Measurements from ENCODE around the gene ARRB2. TPM values are rescaled to one million over a fixed set of nuclear protein-coding genes. Genes with fewer than 3 reads are reported as not detected.

Gene ARRB2
- total and polyA plus RNA-seq, 12 donors, result 10.8 to 53.5 (median 17.2) TPM

DNA sequence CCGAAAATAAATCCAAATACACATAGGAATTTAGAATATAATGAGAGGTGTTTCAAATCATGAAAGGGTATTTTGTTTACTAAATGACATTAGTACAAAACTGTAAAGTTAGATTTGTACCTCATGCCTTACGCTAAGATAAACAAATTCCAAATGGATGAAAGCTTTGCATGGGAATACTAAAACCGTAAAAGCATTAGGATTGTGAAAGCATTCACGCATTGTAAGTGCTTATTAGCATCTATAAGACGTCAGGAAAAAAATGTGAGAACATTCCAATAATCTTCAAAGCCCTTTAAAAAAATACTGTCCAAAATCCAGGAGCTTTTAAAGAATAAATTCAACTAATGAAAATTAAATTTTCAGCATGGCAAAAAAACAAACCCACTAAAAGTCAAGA is 44.1 kb upstream of the ARRB2 start:
- TF ChIP-seq, protein P1, sequence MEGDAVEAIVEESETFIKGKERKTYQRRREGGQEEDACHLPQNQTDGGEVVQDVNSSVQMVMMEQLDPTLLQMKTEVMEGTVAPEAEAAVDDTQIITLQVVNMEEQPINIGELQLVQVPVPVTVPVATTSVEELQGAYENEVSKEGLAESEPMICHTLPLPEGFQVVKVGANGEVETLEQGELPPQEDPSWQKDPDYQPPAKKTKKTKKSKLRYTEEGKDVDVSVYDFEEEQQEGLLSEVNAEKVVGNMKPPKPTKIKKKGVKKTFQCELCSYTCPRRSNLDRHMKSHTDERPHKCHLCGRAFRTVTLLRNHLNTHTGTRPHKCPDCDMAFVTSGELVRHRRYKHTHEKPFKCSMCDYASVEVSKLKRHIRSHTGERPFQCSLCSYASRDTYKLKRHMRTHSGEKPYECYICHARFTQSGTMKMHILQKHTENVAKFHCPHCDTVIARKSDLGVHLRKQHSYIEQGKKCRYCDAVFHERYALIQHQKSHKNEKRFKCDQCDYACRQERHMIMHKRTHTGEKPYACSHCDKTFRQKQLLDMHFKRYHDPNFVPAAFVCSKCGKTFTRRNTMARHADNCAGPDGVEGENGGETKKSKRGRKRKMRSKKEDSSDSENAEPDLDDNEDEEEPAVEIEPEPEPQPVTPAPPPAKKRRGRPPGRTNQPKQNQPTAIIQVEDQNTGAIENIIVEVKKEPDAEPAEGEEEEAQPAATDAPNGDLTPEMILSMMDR (IDR thresholded peaks at IDR 0.05), result no peak
- H3K27ac ChIP-seq, result no peak overlapping the region
- no peak for DNase-seq
- H3K36me3 ChIP-seq, result peaks cover 0 to 17% (median 0%) of the 10 kb centered on the region in 9 donors
- peaks cover 0 to 14% (median 0%) of the 10 kb centered on the region in 7 donors for H3K27me3 ChIP-seq
- ATAC-seq, result no peak
- no peaks in the 10 kb centered on the region for H3K4me1 ChIP-seq
- H3K9me3 ChIP-seq, result no peaks in the 10 kb centered on the region
- intact Hi-C loops (cut with DNase I), result no loop called here
- H3K4me3 ChIP-seq, result no peak overlapping the region
- 76 to 84% methylated on average over 5 of the region's 5 CpGs for WGBS, 2 donors

DNA sequence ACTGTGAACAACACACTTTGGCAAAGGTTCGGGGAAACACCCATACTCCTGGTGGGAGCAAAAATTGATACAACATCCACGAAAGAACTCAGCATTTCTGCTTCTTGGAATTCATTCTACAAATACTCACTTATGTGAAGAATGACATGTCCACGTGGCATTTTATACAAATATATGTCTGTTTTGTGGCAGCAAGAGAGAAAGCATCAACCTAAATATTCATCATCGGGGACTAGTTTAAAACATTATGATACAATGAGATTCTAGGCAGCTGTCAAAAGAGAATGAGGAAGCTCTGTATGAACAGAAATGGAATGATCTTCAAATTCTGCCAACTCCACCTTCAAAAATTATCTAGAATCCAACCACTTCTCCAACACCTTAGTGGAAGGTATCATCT is 43.3 kb upstream of the ARRB2 start:
- peaks cover 0 to 12% (median 0%) of the 10 kb centered on the region in 7 donors for H3K27me3 ChIP-seq
- H3K9me3 ChIP-seq, result no peaks in the 10 kb centered on the region
- H3K27ac ChIP-seq, result no peak overlapping the region
- no peaks in the 10 kb centered on the region for H3K4me1 ChIP-seq
- H3K4me3 ChIP-seq, result no peak overlapping the region
- TF ChIP-seq, protein P1 (IDR thresholded peaks at IDR 0.05), result no peak
- WGBS, 2 donors, result 84% methylated on average over 4 of the region's 4 CpGs
- no peak for DNase-seq
- H3K36me3 ChIP-seq, result peaks cover 0 to 26% (median 8%) of the 10 kb centered on the region in 9 donors
- intact Hi-C loops (cut with DNase I), result no loop called here
- ATAC-seq, result no peak

GRCh38 chr17:4672055-4672630 is 38.3 kb upstream of the ARRB2 start:
- DNase-seq (no peak), ATAC-seq (no peak)
- H3K27me3 ChIP-seq, result no peaks in the 10 kb centered on the region
- no peak overlapping the region for H3K4me3 ChIP-seq
- intact Hi-C loops (cut with DNase I), result no loop called here
- H3K4me1 ChIP-seq, result no peaks in the 10 kb centered on the region
- H3K36me3 ChIP-seq, result peaks cover 0 to 76% (median 50%) of the 10 kb centered on the region in 9 donors
- no peaks in the 10 kb centered on the region for H3K9me3 ChIP-seq
- TF ChIP-seq, protein P1 (IDR thresholded peaks at IDR 0.05), result no peak
- WGBS, 2 donors, result 92 to 93% methylated on average over 9 of the region's 9 CpGs
- H3K27ac ChIP-seq, result no peak overlapping the region

DNA sequence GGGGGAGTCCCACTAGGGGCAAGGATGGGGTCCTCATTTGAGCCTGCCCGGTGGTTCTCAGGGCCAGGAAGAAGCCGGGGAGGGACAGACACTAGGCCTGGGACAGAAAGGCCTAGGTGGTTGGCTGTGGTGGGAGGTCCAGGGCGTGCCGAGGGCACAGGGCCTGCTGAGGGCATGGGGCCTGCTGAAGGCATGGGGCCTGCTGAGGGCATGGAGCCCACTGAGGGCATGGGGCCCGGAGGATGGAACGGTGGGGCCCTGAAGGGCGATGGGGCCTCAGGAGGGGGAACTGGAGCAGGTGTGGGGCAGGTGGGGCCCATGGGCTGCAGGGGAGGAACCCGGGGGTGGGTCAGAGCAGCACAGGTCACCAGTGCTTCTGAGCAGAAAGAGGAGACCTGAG is 37.7 kb upstream of the ARRB2 start:
- WGBS, 2 donors, result 93 to 95% methylated on average over 8 of the region's 8 CpGs
- no peaks in the 10 kb centered on the region for H3K9me3 ChIP-seq
- intact Hi-C loops (cut with DNase I), result no loop called here

More for the DNA sequence above, 37.7 kb upstream of the ARRB2 start:
- Histone ChIP-seq H3K4me3 (no peak overlapping the region), H3K4me1 (no peaks in the 10 kb centered on the region), H3K27ac (no peak overlapping the region), H3K36me3 (peaks cover 0 to 82% (median 50%) of the 10 kb centered on the region in 9 donors), H3K27me3 (no peaks in the 10 kb centered on the region)
- peak in 2 of 8 donors; percentile 16 to 40 for ATAC-seq
- TF ChIP-seq, protein P1 (IDR thresholded peaks at IDR 0.05), result no peak
- DNase-seq, result no peak
